HG03045 (cell line): ENCODE measurements around the gene LTBP2.

Source experiments
- ATAC-seq: cut with Tn5 transposase; IDR thresholded peaks from one replicate; pipeline ENCODE4 v1.9.1; 2021; ENCODE audit warnings: mild to moderate bottlenecking, moderate library complexity; ENCODE audit not compliant: unreplicated experiment

LTBP2 gene

GRCh38 chr14:74573421-74574089, 38.5 kb downstream of the LTBP2 start:
- ATAC-seq = no peak

DNA sequence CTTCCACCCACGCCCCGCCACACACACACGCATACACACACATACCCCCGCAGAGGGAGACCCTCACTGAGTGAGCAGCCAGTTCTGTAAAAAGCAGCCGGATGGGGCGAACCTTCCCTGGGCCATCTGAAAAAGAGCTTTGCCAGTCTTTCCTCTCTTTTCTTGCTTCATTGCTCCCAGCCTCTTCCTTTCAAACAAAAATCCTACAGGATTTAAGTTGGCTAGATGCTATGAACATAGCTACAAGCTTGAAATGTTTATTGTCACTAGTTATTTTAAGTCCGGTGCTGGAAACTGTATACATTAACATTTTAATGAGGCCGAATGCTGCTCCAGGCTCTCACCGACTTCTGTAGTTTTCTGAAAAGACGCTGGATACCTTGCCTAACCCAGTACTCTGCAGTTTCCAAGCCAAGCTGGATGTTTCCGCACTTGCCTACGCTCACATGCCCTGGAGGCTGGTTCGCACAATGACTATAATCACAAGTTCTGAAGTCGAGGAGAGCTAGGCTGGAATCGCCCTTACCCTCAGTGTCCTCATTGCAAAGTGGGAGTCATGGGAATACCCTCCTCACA, 39.2 kb downstream of the LTBP2 start:
- ATAC-seq = no peak

DNA sequence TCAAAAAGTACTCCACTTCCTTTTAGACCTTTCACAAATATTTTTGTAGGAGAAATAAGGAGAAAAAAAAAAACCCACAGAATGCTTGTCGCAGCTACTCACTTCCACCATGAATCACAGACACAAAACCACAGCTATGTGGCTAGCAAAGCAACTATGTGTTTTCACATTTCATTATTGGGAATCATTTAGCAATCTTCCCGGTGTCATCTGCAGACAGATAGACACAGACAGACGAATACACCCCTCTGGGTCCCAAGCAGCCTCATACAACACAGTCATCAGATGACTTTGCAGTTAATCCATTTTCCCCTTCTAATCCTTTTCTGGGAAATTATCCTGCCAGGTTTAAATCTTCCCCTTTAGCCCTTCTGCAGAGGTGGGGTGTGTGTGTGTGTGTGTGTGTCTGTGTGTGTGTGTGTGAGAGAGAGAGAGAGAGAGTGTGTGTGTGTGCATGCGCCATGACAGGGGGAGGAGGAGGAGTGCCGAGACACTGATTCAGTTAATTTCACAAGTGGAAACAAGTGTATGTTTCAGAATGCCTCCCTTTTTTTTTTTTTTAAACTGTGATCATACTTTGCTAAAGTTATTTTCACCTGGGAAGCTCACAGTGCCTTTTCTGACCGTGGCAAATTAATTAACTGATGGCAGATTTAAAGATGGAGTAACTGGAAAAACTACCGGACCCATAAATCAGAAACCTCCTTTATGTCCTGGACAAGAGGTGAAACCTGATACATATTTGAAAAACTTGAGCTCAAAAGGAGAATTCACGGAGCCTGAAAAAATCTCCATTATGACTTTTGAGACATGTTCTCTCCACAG, 39.9 kb downstream of the LTBP2 start:
- ATAC-seq = no peak

- ATAC-seq = no peak
Observed at GRCh38 chr14:74571441-74571841, 40.6 kb downstream of the LTBP2 start.

DNA sequence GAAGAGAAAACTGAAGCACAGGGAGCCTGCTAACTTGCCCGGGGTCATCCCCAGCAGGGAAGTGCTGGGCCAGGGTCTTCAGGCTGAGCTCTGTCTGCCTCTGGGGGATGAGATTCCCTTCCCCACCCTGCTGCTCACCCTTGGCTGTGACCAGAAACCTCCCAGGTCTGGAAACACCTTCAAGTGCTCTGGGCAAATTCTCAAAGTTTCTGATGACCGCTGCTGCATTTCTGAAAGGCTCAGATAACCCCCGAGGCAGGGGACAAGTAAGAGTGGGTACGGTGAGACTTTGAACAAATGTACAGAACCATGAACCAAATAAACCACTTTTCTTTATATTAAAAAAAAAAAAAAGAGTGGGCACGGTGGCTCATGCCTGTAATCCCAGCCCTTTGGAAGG, 41.3 kb downstream of the LTBP2 start:
- ATAC-seq = no peak

GRCh38 chr14:74569806-74570591, 42.0 kb downstream of the LTBP2 start:
- ATAC-seq = no peak

DNA sequence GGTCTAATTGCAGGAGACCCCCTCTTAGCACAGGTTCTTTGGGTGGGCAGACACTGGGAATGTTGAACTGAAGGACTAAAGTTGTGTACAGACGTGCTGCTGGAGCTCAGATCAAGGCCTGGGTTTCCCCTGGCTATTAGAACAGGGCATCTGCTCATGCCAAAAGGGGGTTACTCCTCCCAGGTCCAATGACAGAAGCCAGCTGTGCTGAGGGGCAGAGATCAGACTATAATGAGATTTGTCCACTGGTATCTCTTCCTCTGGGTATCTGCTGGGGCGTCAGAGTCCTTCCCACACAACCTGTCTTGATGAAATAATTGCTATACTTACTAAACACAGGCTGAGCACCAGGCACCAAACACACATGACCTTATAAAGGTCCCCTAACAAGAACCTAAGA, 42.6 kb downstream of the LTBP2 start:
- ATAC-seq = no peak

GRCh38 chr14:74568911-74569310, 43.1 kb downstream of the LTBP2 start:
- no peak for ATAC-seq

GRCh38 chr14:74568380-74568649, 43.7 kb downstream of the LTBP2 start:
- ATAC-seq = no peak

- ATAC-seq = no peak
Observed at GRCh38 chr14:74567646-74568379, 44.2 kb downstream of the LTBP2 start.

DNA sequence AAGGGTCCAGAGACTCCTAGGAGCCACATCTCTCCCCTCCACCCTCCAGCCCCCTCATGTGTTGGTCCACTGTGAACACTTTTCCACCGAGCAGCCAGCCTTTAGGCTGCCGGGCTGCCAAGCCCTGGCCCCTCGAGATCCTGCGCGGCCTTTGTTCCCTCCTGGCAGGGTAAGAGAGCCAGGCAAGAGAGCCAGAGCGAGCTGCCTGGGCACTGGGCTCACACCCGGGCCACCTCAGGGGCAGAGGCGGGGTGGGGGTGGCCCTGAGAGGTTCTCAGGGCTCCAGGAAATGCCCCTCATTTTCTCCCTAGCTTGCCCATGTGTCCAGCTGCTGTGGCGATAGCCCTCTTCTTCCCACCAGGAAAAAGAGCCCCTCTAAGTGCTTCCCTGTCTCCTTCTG, 44.8 kb downstream of the LTBP2 start:
- no peak for ATAC-seq

DNA sequence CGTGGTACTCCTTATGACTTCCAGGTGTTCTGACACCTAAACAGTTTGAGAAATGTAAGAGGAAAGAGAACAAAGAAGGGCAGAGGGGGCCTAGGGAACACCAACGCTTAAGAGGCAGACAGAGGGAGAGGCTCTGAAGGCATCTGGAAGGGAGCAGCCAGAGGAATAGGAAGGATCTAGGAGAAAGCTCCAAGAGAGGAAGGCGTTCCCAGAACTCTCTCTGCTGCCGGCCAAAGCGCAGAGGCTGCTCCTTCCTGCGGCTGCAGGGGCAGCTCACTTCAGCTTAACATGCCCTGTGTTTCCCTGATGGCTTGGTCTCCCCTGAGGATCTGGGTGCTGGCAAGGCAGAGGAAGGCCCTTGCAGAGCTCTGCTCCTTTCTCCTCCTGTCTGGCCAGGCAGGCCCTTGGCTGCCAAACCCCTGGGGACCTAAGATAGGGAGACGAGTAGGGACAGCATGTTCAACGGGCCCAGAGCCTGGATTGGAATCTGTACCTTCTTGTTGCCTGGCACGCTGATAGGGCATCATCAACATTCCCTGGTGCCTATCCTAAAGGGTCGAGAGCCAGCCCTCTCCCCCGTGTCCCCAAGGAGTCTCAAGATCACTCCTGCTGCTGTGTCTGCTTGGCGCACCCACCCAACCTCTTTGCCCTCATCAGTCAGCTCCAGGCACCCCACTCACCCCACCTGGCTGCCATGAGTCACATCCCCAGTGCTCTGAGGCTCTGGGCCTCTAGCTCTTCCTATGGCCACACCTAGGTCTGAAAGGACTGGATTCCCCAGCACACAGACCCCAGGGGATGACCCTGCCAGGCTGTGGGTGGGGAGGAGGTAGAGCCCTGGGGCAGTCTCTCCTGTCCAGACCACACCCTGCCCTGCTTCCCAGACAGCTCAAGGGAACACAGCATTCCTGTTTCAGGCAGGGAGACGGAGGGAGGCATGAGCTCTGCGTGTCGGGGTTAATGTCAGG, 45.6 kb downstream of the LTBP2 start:
- no peak for ATAC-seq

- ATAC-seq = no peak
Observed at GRCh38 chr14:74563586-74564159, 48.4 kb downstream of the LTBP2 start.

DNA sequence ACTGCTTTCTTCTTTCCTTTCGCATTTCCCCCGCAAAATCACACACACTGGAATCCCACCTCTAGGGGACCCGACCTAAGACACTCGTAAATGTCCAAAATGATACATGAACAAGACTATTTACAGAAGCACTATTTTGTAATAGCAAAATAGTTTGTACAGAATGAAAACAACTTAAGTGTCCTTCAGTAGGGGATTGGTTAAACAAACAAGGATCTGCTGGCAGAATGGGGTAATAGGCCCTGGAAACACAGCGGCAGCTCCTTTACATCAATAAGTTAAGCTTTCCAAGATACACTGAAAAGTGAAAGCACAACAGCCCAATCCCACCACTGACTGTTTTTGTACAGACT, 48.8 kb downstream of the LTBP2 start:
- ATAC-seq = no peak

- ATAC-seq = no peak
Observed at GRCh38 chr14:74562515-74563232, 49.4 kb downstream of the LTBP2 start.

DNA sequence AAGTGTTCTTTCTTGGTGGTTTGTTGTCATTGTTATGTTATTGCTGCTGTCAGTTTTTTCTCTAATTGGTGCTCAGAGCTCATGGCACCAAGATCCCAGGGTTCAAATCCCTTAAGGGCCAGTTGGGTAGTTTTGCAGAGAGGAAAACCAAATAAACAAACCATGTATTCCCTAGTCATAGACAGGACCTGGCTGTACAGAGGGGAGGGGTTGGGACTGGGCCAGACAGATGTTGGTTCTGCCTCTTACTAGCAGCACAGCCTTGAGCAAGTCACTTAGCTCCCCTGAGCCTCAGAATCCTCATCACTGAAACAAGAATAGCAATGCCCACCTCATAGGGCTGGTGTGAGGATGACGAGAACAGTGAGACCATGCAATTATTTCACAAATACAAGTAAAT, 53.4 kb downstream of the LTBP2 start:
- no peak for ATAC-seq

- no peak for ATAC-seq
Observed at GRCh38 chr14:74557691-74558090, 54.3 kb downstream of the LTBP2 start.

GRCh38 chr14:74555476-74556050, 56.5 kb downstream of the LTBP2 start:
- no peak for ATAC-seq
